ENCODE measurements around the gene MAD2L2. TPM values are rescaled to one million over a fixed set of nuclear protein-coding genes. Genes with fewer than 3 reads are reported as not detected.

MAD2L2 gene
- polyA plus RNA-seq, 3 donors: 50.4 to 71.3 (median 57.8) TPM

DNA sequence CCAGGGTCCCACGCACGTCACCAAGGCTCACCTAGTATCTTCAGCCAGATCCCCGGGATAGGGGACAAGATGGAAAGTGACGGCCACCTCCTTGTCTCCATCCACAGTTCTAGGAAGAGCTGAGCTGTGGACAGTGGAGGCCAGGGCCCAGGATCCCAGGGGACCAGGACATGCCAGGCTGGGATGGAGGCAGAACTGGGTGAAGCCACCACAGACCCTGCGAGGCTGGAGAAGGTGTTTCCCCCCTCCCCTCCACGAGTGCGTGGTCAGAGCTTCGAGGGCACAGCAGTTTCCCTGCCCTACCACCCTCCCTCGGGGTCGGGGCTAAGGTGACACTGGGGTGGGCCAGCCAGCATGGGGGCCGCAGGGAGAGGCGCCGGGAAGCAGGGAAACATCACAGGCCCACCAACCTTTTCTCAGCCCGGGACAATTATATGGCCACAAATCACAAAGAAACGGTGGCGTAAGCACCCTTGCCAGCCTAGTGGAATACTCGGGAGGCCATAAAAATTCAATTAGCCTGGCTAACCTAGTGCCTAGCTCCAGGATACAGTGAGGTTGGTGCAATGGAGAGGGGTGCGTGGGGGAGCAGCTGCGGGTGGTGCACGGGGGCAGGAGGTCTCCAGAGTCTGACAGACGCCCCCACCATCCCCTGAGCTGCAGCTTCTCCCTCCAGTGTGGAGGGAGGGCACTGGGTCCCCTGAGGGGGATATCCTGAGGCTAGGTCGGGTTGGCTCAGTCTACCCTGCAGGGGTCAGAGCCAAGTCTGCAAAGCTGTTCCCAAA lies 23.9 kb upstream of the MAD2L2 start:
- no peak overlapping the region for H3K27ac Mint-ChIP-seq
- Histone ChIP-seq H3K4me2 (replicated peaks; ENCODE audit: extremely low read depth, low read length, poor library complexity, severe bottlenecking) (no peak overlapping the region), H3K4me3 (replicated peaks in 1 of 3; ENCODE audit: low read depth in 2 of 3, low read length in 3 of 3) (no peak overlapping the region), H3K9ac (ENCODE audit: insufficient read depth, low read length, poor library complexity, severe bottlenecking) (no peak overlapping the region), H4K20me1 (ENCODE audit: insufficient read depth, low read length) (no peaks in the 10 kb centered on the region), H2AFZ (ENCODE audit: insufficient read depth, low read depth, low read length, poor library complexity, severe bottlenecking) (no peak overlapping the region), H3K27ac (ENCODE audit: low read depth in 1 of 2, low read length in 2 of 2) (no peak overlapping the region), H3K4me1 (ENCODE audit: control insufficient read depth in 1 of 2, insufficient read depth in 2 of 2, low read length in 2 of 2) (no peaks in the 10 kb centered on the region), H3K79me2 (ENCODE audit: insufficient read depth, low read length) (no peaks in the 10 kb centered on the region), H3K36me3 (replicated peaks in 1 of 2; ENCODE audit: control insufficient read depth in 1 of 2, insufficient read depth in 2 of 2, low read length in 2 of 2) (no peaks in the 10 kb centered on the region), H3K27me3 (ENCODE audit: control insufficient read depth in 2 of 2, insufficient read depth in 2 of 2, low read length in 2 of 2) (peaks cover 0 to 25% of the 10 kb centered on the region in 2 donors), H3K9me3 (replicated peaks in 1 of 2; ENCODE audit: control insufficient read depth in 1 of 2, insufficient read depth in 1 of 2, low read length in 2 of 2) (no peaks in the 10 kb centered on the region)
- TF ChIP-seq CTCF (IDR thresholded peaks at IDR 0.05): no peak
- H3K4me3 Mint-ChIP-seq: peak overlapping the region in 1 of 2 donors; percentile 55
- peaks cover 0 to 3% (median 0%) of the 10 kb centered on the region in 7 donors for H3K9me3 Mint-ChIP-seq
- no peak for DNase-seq
- peaks cover 4% of the 10 kb centered on the region for H3K4me1 Mint-ChIP-seq
- peaks cover 24 to 39% (median 38%) of the 10 kb centered on the region in 3 donors for H3K27me3 Mint-ChIP-seq (ENCODE audit: low read depth in 3 of 3)
- no peaks in the 10 kb centered on the region for H3K36me3 Mint-ChIP-seq
- intact Hi-C loops (cut with micrococcal nuclease): no loop called here
- WGBS (ENCODE audit: insufficient coverage): 70% methylated on average over 9 of the region's 22 CpGs

DNA sequence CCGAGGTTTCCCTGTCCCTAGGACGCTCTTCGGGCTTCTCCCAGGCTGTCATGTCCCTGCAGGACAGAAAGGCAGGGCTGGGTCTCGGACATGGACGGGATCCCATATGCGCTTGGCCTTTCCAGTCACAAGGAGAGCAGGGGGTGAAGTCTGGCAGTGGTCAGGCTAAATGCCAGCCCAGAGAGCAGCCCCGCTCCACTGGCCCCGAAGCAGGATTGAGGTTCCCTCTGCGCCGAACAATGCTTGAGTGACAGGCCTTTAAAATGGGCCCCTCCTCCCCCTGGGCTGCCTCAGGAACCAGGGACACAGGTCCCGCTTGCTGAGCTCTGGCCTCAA lies 23.2 kb upstream of the MAD2L2 start:
- no peak overlapping the region for H3K27ac ChIP-seq (ENCODE audit: low read depth in 1 of 2, low read length in 2 of 2)
- intact Hi-C loops (cut with micrococcal nuclease): no loop called here
- no peaks in the 10 kb centered on the region for H3K9me3 ChIP-seq (replicated peaks in 1 of 2; ENCODE audit: control insufficient read depth in 1 of 2, insufficient read depth in 1 of 2, low read length in 2 of 2)
- H3K27me3 ChIP-seq (ENCODE audit: control insufficient read depth in 2 of 2, insufficient read depth in 2 of 2, low read length in 2 of 2): peaks cover 0 to 25% of the 10 kb centered on the region in 2 donors
- H3K4me2 ChIP-seq (replicated peaks; ENCODE audit: extremely low read depth, low read length, poor library complexity, severe bottlenecking): no peak overlapping the region
- Mint-ChIP-seq H3K27me3 (ENCODE audit: low read depth in 3 of 3) (peaks cover 27 to 36% (median 34%) of the 10 kb centered on the region in 3 donors), H3K36me3 (no peaks in the 10 kb centered on the region), H3K9me3 (peaks cover 0 to 3% (median 0%) of the 10 kb centered on the region in 7 donors), H3K27ac (no peak overlapping the region), H3K4me3 (peak overlapping the region in 1 of 2 donors; percentile 15), H3K4me1 (peaks cover 4% of the 10 kb centered on the region)
- WGBS (ENCODE audit: insufficient coverage): 69% methylated on average over 10 of the region's 11 CpGs
- no peaks in the 10 kb centered on the region for H4K20me1 ChIP-seq (ENCODE audit: insufficient read depth, low read length)
- no peak overlapping the region for H3K9ac ChIP-seq (ENCODE audit: insufficient read depth, low read length, poor library complexity, severe bottlenecking)
- H3K4me1 ChIP-seq (ENCODE audit: control insufficient read depth in 1 of 2, insufficient read depth in 2 of 2, low read length in 2 of 2): no peaks in the 10 kb centered on the region
- no peaks in the 10 kb centered on the region for H3K36me3 ChIP-seq (replicated peaks in 1 of 2; ENCODE audit: control insufficient read depth in 1 of 2, insufficient read depth in 2 of 2, low read length in 2 of 2)
- no peaks in the 10 kb centered on the region for H3K79me2 ChIP-seq (ENCODE audit: insufficient read depth, low read length)
- no peak for TF ChIP-seq CTCF (IDR thresholded peaks at IDR 0.05)
- H2AFZ ChIP-seq (ENCODE audit: insufficient read depth, low read depth, low read length, poor library complexity, severe bottlenecking): no peak overlapping the region
- DNase-seq: no peak
- no peak overlapping the region for H3K4me3 ChIP-seq (replicated peaks in 1 of 3; ENCODE audit: low read depth in 2 of 3, low read length in 3 of 3)
